Measurements from ENCODE around the gene ATP8B3. TPM values are rescaled to one million over a fixed set of nuclear protein-coding genes. Genes with fewer than 3 reads are reported as not detected.

ATP8B3 gene
- total and polyA plus RNA-seq, 9 of the 15 experiments (the other 6 are each of a cell fraction or from before 2014, with no cell fraction given) = 1.2 to 12.3 (median 3.8) TPM

GRCh38 chr19:1812426-1813191 is 533 bp upstream of the ATP8B3 start (continued):
- TF ChIP-seq REST (IDR thresholded peaks at IDR 0.05; ENCODE audit: borderline replicate concordance) (peak; percentile 57; the same call in 1 of the 2 replicates), REST (CRISPR knock-in tag; IDR thresholded peaks at IDR 0.05; ENCODE audit: low read depth) (no peak), RCOR1 (IDR thresholded peaks at IDR 0.05; ENCODE audit: borderline replicate concordance in 1 of 2, low read depth in 2 of 2, low read length in 2 of 2) (no peak), PRDM10 (IDR thresholded peaks at IDR 0.05; ENCODE audit: partially characterized antibody) (no peak), CHAMP1 (IDR thresholded peaks at IDR 0.05) (no peak), HES1 (IDR thresholded peaks at IDR 0.05; ENCODE audit: low read depth) (no peak), NFIX (CRISPR knock-in tag; IDR thresholded peaks at IDR 0.05; ENCODE audit: low read depth) (no peak), GATAD2B (IDR thresholded peaks at IDR 0.05; ENCODE audit: borderline replicate concordance) (no peak)
